Ovary (tissue), 3 donors: ENCODE results near the gene NEK9.
"Not testable (repeated sequence)": the region's sequence is repeated elsewhere in the genome, so short reads cannot be mapped to it uniquely, and the experiment has no call there.

ENCODE experiments used
- POLR2A ChIP-seq: fragments of 450-650 bp; IDR thresholded peaks from one replicate; pipeline ENCODE4 v1.6.1; 2017; ENCODE audit warnings: antibody characterized with exemption, mild to moderate bottlenecking, moderate library complexity
- TF ChIP-seq, protein P1 (sequence below), 3 donors: fragments of 450-650 bp in 2 of 3; fragments of 200-600 bp in 1 of 3; IDR thresholded peaks; one replicate each; pipeline versions ENCODE4 v1.5.1 to v1.8.0; 2016 to 2022; ENCODE audit warnings: antibody characterized with exemption in 3 of 3, mild to moderate bottlenecking in 1 of 3
- donor health status: DM: no; HTN: no; CAD: no.

DNA sequence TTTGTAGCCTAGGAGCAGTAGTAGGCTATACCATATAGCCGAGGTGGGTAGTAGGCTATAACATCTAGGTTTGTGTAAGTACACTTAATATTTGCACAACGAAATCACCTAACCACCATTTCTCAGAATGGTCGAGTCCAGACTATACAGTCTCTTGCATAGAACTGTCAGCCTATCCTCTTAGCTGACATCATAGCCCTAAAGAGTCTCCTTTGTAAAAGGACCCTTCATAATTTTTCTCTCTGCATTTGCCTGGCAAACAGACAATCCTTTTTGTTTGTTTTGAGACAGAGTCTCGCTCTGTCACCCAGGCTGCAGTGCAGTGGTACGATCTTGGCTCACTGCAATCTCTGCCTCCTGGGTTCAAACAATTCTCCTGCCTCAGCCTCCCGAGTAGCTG lies 23.8 kb upstream of the NEK9 start:
- TF ChIP-seq, protein P1, sequence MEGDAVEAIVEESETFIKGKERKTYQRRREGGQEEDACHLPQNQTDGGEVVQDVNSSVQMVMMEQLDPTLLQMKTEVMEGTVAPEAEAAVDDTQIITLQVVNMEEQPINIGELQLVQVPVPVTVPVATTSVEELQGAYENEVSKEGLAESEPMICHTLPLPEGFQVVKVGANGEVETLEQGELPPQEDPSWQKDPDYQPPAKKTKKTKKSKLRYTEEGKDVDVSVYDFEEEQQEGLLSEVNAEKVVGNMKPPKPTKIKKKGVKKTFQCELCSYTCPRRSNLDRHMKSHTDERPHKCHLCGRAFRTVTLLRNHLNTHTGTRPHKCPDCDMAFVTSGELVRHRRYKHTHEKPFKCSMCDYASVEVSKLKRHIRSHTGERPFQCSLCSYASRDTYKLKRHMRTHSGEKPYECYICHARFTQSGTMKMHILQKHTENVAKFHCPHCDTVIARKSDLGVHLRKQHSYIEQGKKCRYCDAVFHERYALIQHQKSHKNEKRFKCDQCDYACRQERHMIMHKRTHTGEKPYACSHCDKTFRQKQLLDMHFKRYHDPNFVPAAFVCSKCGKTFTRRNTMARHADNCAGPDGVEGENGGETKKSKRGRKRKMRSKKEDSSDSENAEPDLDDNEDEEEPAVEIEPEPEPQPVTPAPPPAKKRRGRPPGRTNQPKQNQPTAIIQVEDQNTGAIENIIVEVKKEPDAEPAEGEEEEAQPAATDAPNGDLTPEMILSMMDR (IDR thresholded peaks at IDR 0.05) = not testable (repeated sequence)
- not testable (repeated sequence) for TF ChIP-seq POLR2A
